A673 (cell line): ENCODE measurements around the gene POMP.

Source experiments
- EZH2 ChIP-seq: fragments of 200-600 bp; sonication (generic); IDR thresholded peaks from 2 replicates; pipeline ENCODE4 v1.6.1; 2017; ENCODE audit warnings: borderline replicate concordance, low read depth, mild to moderate bottlenecking, mixed read lengths, antibody characterized with exemption, low read length; ENCODE audit not compliant: poor library complexity, severe bottlenecking
- TF ChIP-seq, protein P1 (sequence below): fragments of 300-800, 200-600 bp; sonication (generic); conservative IDR thresholded peaks from 2 replicates; pipeline ENCODE4 v1.5.1; 2017; ENCODE audit warnings: low read depth, mild to moderate bottlenecking, antibody characterized with exemption, low read length, moderate library complexity, mixed read lengths

DNA sequence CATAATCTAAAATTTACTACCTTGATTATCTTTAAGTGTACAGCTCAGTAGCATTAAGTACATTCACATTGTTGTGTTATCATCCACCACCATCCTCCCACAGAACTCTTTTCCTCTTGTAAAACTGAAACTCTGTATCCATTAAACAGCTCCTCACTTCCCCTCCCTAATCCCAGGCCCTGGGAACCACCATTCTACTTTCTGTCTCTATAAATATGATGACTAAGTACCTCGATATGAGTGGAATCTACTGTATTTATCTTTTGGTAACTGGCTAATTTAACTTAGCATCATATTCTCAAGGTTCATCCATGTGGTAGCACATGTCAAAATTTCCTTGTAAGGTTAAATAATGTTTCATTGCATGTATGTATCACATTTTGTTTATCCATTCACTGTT is 49.0 kb upstream of the POMP start:
- TF ChIP-seq EZH2 = no peak
- TF ChIP-seq, protein P1, sequence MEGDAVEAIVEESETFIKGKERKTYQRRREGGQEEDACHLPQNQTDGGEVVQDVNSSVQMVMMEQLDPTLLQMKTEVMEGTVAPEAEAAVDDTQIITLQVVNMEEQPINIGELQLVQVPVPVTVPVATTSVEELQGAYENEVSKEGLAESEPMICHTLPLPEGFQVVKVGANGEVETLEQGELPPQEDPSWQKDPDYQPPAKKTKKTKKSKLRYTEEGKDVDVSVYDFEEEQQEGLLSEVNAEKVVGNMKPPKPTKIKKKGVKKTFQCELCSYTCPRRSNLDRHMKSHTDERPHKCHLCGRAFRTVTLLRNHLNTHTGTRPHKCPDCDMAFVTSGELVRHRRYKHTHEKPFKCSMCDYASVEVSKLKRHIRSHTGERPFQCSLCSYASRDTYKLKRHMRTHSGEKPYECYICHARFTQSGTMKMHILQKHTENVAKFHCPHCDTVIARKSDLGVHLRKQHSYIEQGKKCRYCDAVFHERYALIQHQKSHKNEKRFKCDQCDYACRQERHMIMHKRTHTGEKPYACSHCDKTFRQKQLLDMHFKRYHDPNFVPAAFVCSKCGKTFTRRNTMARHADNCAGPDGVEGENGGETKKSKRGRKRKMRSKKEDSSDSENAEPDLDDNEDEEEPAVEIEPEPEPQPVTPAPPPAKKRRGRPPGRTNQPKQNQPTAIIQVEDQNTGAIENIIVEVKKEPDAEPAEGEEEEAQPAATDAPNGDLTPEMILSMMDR = no peak
